Measurements from ENCODE around the gene SCAP. TPM values are rescaled to one million over a fixed set of nuclear protein-coding genes. Genes with fewer than 3 reads are reported as not detected.

SCAP gene
- 64.5 and 67.1 TPM in 2 replicates for total RNA-seq

DNA sequence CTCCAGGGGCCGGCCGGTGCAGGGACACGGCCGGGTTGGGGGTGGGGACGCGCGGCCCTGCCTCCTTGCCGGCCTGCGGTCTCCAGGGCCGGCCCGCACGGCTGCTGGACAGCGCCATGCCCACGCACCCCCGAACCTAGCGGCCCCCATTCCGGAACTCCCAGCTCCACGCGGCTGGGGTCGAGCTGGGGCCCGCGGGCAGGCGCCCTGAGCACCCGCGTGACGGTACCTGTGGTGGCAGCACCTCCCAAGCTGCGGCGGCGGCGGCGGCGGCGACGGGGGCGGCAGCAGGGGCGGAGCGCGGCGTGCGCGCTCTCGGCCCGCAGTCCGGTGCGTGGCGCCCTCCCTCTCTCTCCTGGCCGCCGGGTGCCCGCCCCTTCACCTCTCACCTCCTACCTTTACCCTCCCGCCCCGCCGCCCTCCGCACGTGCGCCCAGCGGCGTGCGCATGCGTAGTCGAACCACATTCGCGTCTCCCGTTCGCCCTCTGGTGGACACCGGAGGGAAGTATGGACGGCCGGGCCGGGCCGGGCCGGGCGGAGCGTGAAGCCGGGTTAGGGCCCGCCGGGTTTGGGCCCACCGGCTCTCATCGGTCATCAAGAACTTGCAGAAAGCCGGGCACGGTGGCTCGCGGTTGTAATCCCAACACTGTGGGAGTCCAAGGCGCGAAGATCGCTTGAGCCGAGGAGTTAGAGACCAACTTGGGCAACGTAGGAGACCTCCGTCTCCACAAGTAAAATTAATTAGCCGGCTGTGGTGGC is at the start of gene SCAP:
TSS of gene SCAP (minus strand) at position 372 of the 760 bp plus-strand sequence. CDS start 32,948 bp downstream, outside the sequence.

DNA sequence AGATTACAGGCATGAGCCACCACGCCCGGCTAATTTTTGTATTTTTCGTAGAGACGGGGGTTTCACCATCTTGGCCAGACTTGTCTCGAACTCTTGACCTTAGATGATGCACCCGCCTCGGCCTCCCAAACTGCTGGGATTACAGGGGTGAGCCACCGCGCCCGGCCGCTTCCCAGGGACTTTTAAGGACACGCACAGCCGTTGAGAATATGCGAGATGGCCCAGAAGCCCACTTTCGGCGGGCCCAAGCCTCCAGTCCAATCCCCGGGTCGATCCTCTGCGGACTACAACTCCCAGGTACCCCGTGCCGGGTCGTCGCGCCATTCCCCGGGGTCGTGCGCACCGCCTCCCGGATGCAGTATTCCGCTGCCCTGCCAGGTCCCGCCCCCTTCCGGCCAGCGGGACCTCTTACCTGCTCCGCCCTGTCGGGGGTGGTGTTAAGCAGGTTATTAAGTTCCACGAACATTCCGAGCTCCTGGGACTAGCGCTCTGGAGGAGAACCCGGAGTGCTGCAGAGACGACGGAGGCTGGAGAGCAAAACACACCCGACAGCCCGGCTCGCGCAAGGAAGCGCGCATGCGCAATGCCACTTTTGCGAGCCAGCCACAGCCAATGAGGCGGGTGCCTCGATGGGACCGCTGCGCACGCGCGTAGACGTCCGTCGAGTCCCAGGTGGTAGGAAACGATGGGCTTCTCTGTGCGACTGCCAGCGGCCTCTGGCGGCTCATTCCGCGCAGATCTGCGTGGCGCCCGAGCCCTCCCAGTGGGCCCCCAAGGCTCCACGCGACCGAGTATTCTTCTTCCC is 37.6 kb upstream of the SCAP start, which contains the start of gene ELP6:
TSS of gene ELP6 (minus strand) at position 588 of the 805 bp plus-strand sequence. CDS start at position 466, 122 bp downstream.

DNA sequence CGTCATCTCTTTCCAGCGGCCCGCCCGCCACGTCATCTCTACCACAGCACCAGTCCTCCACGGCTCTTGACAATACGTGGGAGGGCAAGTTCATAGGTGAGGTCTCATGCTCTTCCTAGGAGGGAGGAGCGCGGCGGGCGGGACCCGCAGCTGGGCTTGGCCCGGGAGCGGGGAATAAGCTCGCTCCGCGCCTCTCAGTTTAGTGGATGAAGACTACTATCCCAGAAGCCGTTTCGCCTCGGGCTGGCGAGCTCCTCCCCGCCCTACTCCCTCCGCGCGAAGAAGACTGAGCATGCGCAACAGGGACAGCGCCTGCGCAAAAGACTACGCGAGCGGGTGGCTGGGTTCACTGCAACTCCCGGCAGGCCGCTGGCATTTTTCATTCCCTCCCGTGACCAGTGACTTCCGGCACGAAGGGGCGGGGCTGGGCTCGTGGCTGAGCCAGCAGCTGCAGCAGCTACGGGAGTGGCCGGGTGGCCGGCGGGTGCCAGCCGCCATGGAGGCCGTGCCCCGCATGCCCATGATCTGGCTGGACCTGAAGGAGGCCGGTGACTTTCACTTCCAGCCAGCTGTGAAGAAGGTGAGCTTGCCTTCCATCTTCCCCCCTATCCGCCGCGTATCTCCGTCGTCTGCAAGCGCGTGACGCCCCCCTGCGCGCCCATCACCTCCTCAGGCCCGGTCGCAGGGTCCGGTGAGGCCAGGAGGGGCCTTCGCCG is 95.0 kb downstream of the SCAP start, which contains the start of gene PTPN23:
TSS of gene PTPN23 (plus strand) at position 421 of the 716 bp plus-strand sequence. CDS start at position 497, 76 bp downstream.

Other genes starting within 250 kb of the SCAP start
- gene KIF9, start 193.1 kb downstream of the SCAP start, total RNA-seq, result 3.6 and 6.0 TPM in 2 replicates
- gene KLHL18, start 193.0 kb downstream of the SCAP start, total RNA-seq, result 20.2 and 29.1 TPM in 2 replicates
- 14.6 and 19.0 TPM in 2 replicates for gene PTPN23, start 94.9 kb downstream of the SCAP start, total RNA-seq
- 21.0 and 26.3 TPM in 2 replicates for gene ELP6, start 37.8 kb upstream of the SCAP start, total RNA-seq
- gene CSPG5, start 102.9 kb upstream of the SCAP start, total RNA-seq, result 0.70 TPM in 1 of 2 replicates, not detected in the other